ENCODE results near the gene NYAP1.

- no peak for TF ChIP-seq CTCF (IDR thresholded peaks at IDR 0.05)
- no peak for TF ChIP-seq POLR2A (IDR thresholded peaks at IDR 0.05)
Measured at GRCh38 chr7:100471021-100471420, 12.7 kb upstream of the NYAP1 start.

Measured in lower leg skin (tissue), 3 donors.